ENCODE measurements around the gene ARL14.
A peak's percentile ranks its signal among the peaks of the same experiment; 100 is the strongest.

ARL14 gene

GRCh38 chr3:160653512-160653911 is 23.4 kb upstream of the ARL14 start:
- Histone ChIP-seq H3K36me3 (ENCODE audit: control insufficient read depth, insufficient read depth, low read length) (no peaks in the 10 kb centered on the region), H3K27ac (ENCODE audit: low read depth, low read length, severe bottlenecking) (no peak overlapping the region), H3K9me3 (ENCODE audit: control insufficient read depth, low read length) (no peaks in the 10 kb centered on the region), H3K4me1 (ENCODE audit: control insufficient read depth, insufficient read depth, low read length, poor library complexity, severe bottlenecking) (no peaks in the 10 kb centered on the region), H3K4me3 (ENCODE audit: extremely low read depth, insufficient read depth, low read length, poor library complexity, severe bottlenecking) (no peak overlapping the region)

GRCh38 chr3:160660902-160661301 is 16.1 kb upstream of the ARL14 start:
- Histone ChIP-seq H3K27ac (ENCODE audit: low read depth, low read length, severe bottlenecking) (no peak overlapping the region), H3K4me3 (ENCODE audit: extremely low read depth, insufficient read depth, low read length, poor library complexity, severe bottlenecking) (no peak overlapping the region), H3K4me1 (ENCODE audit: control insufficient read depth, insufficient read depth, low read length, poor library complexity, severe bottlenecking) (peaks cover 4% of the 10 kb centered on the region), H3K9me3 (ENCODE audit: control insufficient read depth, low read length) (no peaks in the 10 kb centered on the region), H3K36me3 (ENCODE audit: control insufficient read depth, insufficient read depth, low read length) (no peaks in the 10 kb centered on the region)
- 74 to 82% methylated on average over 3 of the region's 5 CpGs for WGBS, 2 experiments (ENCODE audit: insufficient coverage in 2 of 2)

- no peak overlapping the region for H3K27ac ChIP-seq (ENCODE audit: low read depth, low read length, severe bottlenecking)
- H3K4me1 ChIP-seq (ENCODE audit: control insufficient read depth, insufficient read depth, low read length, poor library complexity, severe bottlenecking), result peaks cover 11% of the 10 kb centered on the region
- H3K36me3 ChIP-seq (ENCODE audit: control insufficient read depth, insufficient read depth, low read length), result no peaks in the 10 kb centered on the region
- no CpG with 5 or more reads among the region's 1 CpG for WGBS, 2 experiments (ENCODE audit: insufficient coverage in 2 of 2)
- no peaks in the 10 kb centered on the region for H3K9me3 ChIP-seq (ENCODE audit: control insufficient read depth, low read length)
- H3K4me3 ChIP-seq (ENCODE audit: extremely low read depth, insufficient read depth, low read length, poor library complexity, severe bottlenecking), result no peak overlapping the region
These were observed 15.3 kb upstream of the ARL14 start for GRCh38 chr3:160661660-160662059.

- Histone ChIP-seq H3K4me3 (ENCODE audit: extremely low read depth, insufficient read depth, low read length, poor library complexity, severe bottlenecking) (no peak overlapping the region), H3K9me3 (ENCODE audit: control insufficient read depth, low read length) (no peaks in the 10 kb centered on the region), H3K36me3 (ENCODE audit: control insufficient read depth, insufficient read depth, low read length) (no peaks in the 10 kb centered on the region), H3K4me1 (ENCODE audit: control insufficient read depth, insufficient read depth, low read length, poor library complexity, severe bottlenecking) (peaks cover 17% of the 10 kb centered on the region), H3K27ac (ENCODE audit: low read depth, low read length, severe bottlenecking) (no peak overlapping the region)
- 83 to 100% methylated on average over 1 of the region's 3 CpGs for WGBS, 2 experiments (ENCODE audit: insufficient coverage in 2 of 2)
These were observed 11.7 kb upstream of the ARL14 start for GRCh38 chr3:160665231-160665630.

- Histone ChIP-seq H3K4me1 (ENCODE audit: control insufficient read depth, insufficient read depth, low read length, poor library complexity, severe bottlenecking) (peaks cover 17% of the 10 kb centered on the region), H3K27ac (ENCODE audit: low read depth, low read length, severe bottlenecking) (peak overlapping the region; percentile 66), H3K4me3 (ENCODE audit: extremely low read depth, insufficient read depth, low read length, poor library complexity, severe bottlenecking) (no peak overlapping the region), H3K36me3 (ENCODE audit: control insufficient read depth, insufficient read depth, low read length) (no peaks in the 10 kb centered on the region), H3K9me3 (ENCODE audit: control insufficient read depth, low read length) (no peaks in the 10 kb centered on the region)
- 57 to 58% methylated on average over 4 of the region's 4 CpGs for WGBS, 2 experiments (ENCODE audit: insufficient coverage in 2 of 2)
These were observed 11.0 kb upstream of the ARL14 start for GRCh38 chr3:160665784-160666526.

GRCh38 chr3:160667452-160667851 is 9.5 kb upstream of the ARL14 start:
- Histone ChIP-seq H3K4me1 (ENCODE audit: control insufficient read depth, insufficient read depth, low read length, poor library complexity, severe bottlenecking) (peaks cover 17% of the 10 kb centered on the region), H3K4me3 (ENCODE audit: extremely low read depth, insufficient read depth, low read length, poor library complexity, severe bottlenecking) (no peak overlapping the region), H3K27ac (ENCODE audit: low read depth, low read length, severe bottlenecking) (no peak overlapping the region), H3K36me3 (ENCODE audit: control insufficient read depth, insufficient read depth, low read length) (no peaks in the 10 kb centered on the region), H3K9me3 (ENCODE audit: control insufficient read depth, low read length) (no peaks in the 10 kb centered on the region)

GRCh38 chr3:160668454-160668853 is 8.5 kb upstream of the ARL14 start:
- Histone ChIP-seq H3K9me3 (ENCODE audit: control insufficient read depth, low read length) (no peaks in the 10 kb centered on the region), H3K36me3 (ENCODE audit: control insufficient read depth, insufficient read depth, low read length) (no peaks in the 10 kb centered on the region), H3K27ac (ENCODE audit: low read depth, low read length, severe bottlenecking) (no peak overlapping the region), H3K4me3 (ENCODE audit: extremely low read depth, insufficient read depth, low read length, poor library complexity, severe bottlenecking) (no peak overlapping the region), H3K4me1 (ENCODE audit: control insufficient read depth, insufficient read depth, low read length, poor library complexity, severe bottlenecking) (peaks cover 17% of the 10 kb centered on the region)

GRCh38 chr3:160671231-160671630 is 5.7 kb upstream of the ARL14 start:
- Histone ChIP-seq H3K4me3 (ENCODE audit: extremely low read depth, insufficient read depth, low read length, poor library complexity, severe bottlenecking) (no peak overlapping the region), H3K9me3 (ENCODE audit: control insufficient read depth, low read length) (no peaks in the 10 kb centered on the region), H3K36me3 (ENCODE audit: control insufficient read depth, insufficient read depth, low read length) (no peaks in the 10 kb centered on the region), H3K4me1 (ENCODE audit: control insufficient read depth, insufficient read depth, low read length, poor library complexity, severe bottlenecking) (peaks cover 16% of the 10 kb centered on the region), H3K27ac (ENCODE audit: low read depth, low read length, severe bottlenecking) (no peak overlapping the region)
- 94 to 96% methylated on average over 4 to 5 of the region's 6 CpGs for WGBS, 2 experiments (ENCODE audit: insufficient coverage in 2 of 2)

- Histone ChIP-seq H3K9me3 (ENCODE audit: control insufficient read depth, low read length) (no peaks in the 10 kb centered on the region), H3K4me1 (ENCODE audit: control insufficient read depth, insufficient read depth, low read length, poor library complexity, severe bottlenecking) (peaks cover 17% of the 10 kb centered on the region), H3K27ac (ENCODE audit: low read depth, low read length, severe bottlenecking) (no peak overlapping the region), H3K4me3 (ENCODE audit: extremely low read depth, insufficient read depth, low read length, poor library complexity, severe bottlenecking) (no peak overlapping the region), H3K36me3 (ENCODE audit: control insufficient read depth, insufficient read depth, low read length) (no peaks in the 10 kb centered on the region)
- 82 to 89% methylated on average over 1 to 2 of the region's 2 CpGs for WGBS, 2 experiments (ENCODE audit: insufficient coverage in 2 of 2)
These were observed 5.0 kb upstream of the ARL14 start for GRCh38 chr3:160671995-160672394.

GRCh38 chr3:160673188-160673587 is 3.8 kb upstream of the ARL14 start:
- H3K27ac ChIP-seq (ENCODE audit: low read depth, low read length, severe bottlenecking), result no peak overlapping the region
- no peak overlapping the region for H3K4me3 ChIP-seq (ENCODE audit: extremely low read depth, insufficient read depth, low read length, poor library complexity, severe bottlenecking)
- H3K4me1 ChIP-seq (ENCODE audit: control insufficient read depth, insufficient read depth, low read length, poor library complexity, severe bottlenecking), result peaks cover 26% of the 10 kb centered on the region
- no peaks in the 10 kb centered on the region for H3K36me3 ChIP-seq (ENCODE audit: control insufficient read depth, insufficient read depth, low read length)
- 80% methylated on average over 1 of the region's 1 CpG; no CpG with 5 or more reads in 1 of the 2 experiments for WGBS, 2 experiments (ENCODE audit: insufficient coverage in 2 of 2)
- no peaks in the 10 kb centered on the region for H3K9me3 ChIP-seq (ENCODE audit: control insufficient read depth, low read length)

- H3K27ac ChIP-seq (ENCODE audit: low read depth, low read length, severe bottlenecking), result no peak overlapping the region
These were observed 1.3 kb upstream of the ARL14 start for GRCh38 chr3:160675566-160676124.

More at GRCh38 chr3:160675566-160676124, 1.3 kb upstream of the ARL14 start:
- Histone ChIP-seq H3K9me3 (ENCODE audit: control insufficient read depth, low read length) (no peaks in the 10 kb centered on the region), H3K36me3 (ENCODE audit: control insufficient read depth, insufficient read depth, low read length) (no peaks in the 10 kb centered on the region), H3K4me3 (ENCODE audit: extremely low read depth, insufficient read depth, low read length, poor library complexity, severe bottlenecking) (no peak overlapping the region), H3K4me1 (ENCODE audit: control insufficient read depth, insufficient read depth, low read length, poor library complexity, severe bottlenecking) (peaks cover 32% of the 10 kb centered on the region)
